Keratinocyte (primary cell): ENCODE results near the gene RPS21.

Source experiments
- CTCF ChIP-seq, 3 experiments: IDR thresholded peaks in 1 of 3; conservative IDR thresholded peaks in 1 of 3; optimal IDR thresholded peaks in 1 of 3; 2 replicates in 2 of 3; 3 replicates in 1 of 3; pipeline versions ENCODE3 to v1.5.1; 2011; ENCODE audit warnings: low read length in 3 of 3, mild to moderate bottlenecking in 3 of 3, moderate library complexity in 2 of 3, control low read depth in 1 of 3, inconsistent platforms in 1 of 3; ENCODE audit not compliant: insufficient read depth in 2 of 3; ENCODE audit errors: extremely low read depth in 1 of 3
- EZH2 ChIP-seq: IDR thresholded peaks from one replicate; pipeline ENCODE4 v1.6.1; 2012; ENCODE audit warnings: inconsistent platforms, mild to moderate bottlenecking, low read length, moderate library complexity

GRCh38 chr20:62354811-62355341 is 32.0 kb upstream of the RPS21 start:
- TF ChIP-seq EZH2: no peak
- no peak for TF ChIP-seq CTCF (optimal IDR thresholded peaks at IDR 0.05 in 1 of 3, IDR thresholded peaks at IDR 0.05 in 1 of 3, conservative IDR thresholded peaks at IDR 0.05 in 1 of 3; ENCODE audit: extremely low read depth in 1 of 3, insufficient read depth in 2 of 3, low read length in 3 of 3)
